Stimulated activated CD8-positive, alpha-beta memory T cell treated with anti-CD3 and anti-CD28 coated beads, Interleukin-12 subunit alpha, Interleukin-12 subunit beta, amount 100 ng/mL, for 24 hours (primary cell): ENCODE data around the gene RAD51B.

Experiments
- DNase-seq: peaks from one replicate; pipeline ENCODE4 v3.0.0-alpha.2; 2020; ENCODE audit errors: extremely low read depth

RAD51B gene

GRCh38 chr14:68509188-68509983 lies 689.8 kb downstream of the RAD51B start:
- no peak for DNase-seq

GRCh38 chr14:68510201-68511128 lies 690.9 kb downstream of the RAD51B start:
- no peak for DNase-seq

GRCh38 chr14:68511129-68512047 lies 691.8 kb downstream of the RAD51B start:
- DNase-seq = no peak

GRCh38 chr14:68512088-68512487 lies 692.5 kb downstream of the RAD51B start:
- DNase-seq = no peak

- DNase-seq = no peak
These were observed 693.6 kb downstream of the RAD51B start for GRCh38 chr14:68513137-68513536.

- DNase-seq = no peak
These were observed 694.4 kb downstream of the RAD51B start for GRCh38 chr14:68513838-68514607.

- DNase-seq = no peak
These were observed 695.1 kb downstream of the RAD51B start for GRCh38 chr14:68514608-68515194.

GRCh38 chr14:68516342-68516741 lies 696.8 kb downstream of the RAD51B start:
- DNase-seq = no peak

GRCh38 chr14:68518166-68518565 lies 698.6 kb downstream of the RAD51B start:
- no peak for DNase-seq

- no peak for DNase-seq
These were observed 699.4 kb downstream of the RAD51B start for GRCh38 chr14:68518761-68519670.

GRCh38 chr14:68519671-68520187 lies 700.1 kb downstream of the RAD51B start:
- no peak for DNase-seq

- DNase-seq = no peak
These were observed 701.3 kb downstream of the RAD51B start for GRCh38 chr14:68520637-68521556.

- no peak for DNase-seq
These were observed 702.0 kb downstream of the RAD51B start for GRCh38 chr14:68521557-68521901.

GRCh38 chr14:68521961-68522509 lies 702.5 kb downstream of the RAD51B start:
- no peak for DNase-seq

GRCh38 chr14:68522510-68523325 lies 703.1 kb downstream of the RAD51B start:
- no peak for DNase-seq

GRCh38 chr14:68523326-68523610 lies 703.7 kb downstream of the RAD51B start:
- DNase-seq = no peak

- DNase-seq = no peak
These were observed 704.6 kb downstream of the RAD51B start for GRCh38 chr14:68523989-68524725.
